NCI-H1694 treated with DMSO at 0.1 percent for 48 hours (cell line): ENCODE data around the gene MMRN1.

Experiments used
- DNase-seq: peaks from one replicate; lab custom pipeline; 2025; lab: John Stamatoyannopoulos, UW

MMRN1 gene

DNA sequence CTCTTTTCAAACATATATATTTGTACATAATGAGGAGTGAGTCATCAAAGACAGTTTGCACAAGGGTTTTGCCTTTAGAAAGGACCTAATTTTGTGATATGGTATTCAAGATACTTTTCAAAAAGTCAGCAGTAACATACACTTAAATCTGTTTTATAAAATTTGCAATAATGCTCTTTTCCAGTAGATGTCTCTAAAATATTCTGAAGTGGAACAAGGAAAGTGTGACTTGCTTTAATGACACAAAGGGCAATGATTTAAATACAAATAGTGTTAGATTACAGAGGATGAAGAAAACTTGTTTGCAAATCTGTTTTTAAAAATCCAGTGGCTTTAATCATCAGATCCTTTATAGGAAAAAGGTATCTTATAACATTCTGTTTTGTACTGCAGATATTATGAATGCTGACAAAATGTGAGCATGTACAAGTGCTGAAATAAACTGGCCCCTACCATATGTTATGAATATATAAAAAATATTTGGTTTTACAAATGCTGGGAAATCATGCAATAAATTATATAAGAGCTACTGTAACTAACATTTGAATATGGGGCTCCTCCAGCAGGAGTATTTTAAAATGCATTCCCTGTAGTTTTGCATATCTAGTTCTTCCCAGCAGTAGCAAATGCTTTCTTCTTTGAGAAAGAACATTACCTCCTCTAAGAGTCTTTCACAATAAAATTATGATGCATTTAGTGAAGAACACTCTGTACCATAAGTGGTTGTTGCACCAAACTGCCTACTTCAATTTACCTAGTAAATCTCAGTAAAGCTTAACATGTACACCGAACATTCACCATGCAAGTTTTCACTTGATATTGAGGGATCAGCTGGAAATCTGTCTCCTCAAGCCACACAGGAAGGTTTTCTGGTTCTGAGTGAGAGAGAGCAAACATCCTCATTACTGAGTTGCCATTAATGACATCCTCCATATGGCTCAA lies 20.2 kb downstream of the MMRN1 start:
- DNase-seq, result peak; percentile 64

DNA sequence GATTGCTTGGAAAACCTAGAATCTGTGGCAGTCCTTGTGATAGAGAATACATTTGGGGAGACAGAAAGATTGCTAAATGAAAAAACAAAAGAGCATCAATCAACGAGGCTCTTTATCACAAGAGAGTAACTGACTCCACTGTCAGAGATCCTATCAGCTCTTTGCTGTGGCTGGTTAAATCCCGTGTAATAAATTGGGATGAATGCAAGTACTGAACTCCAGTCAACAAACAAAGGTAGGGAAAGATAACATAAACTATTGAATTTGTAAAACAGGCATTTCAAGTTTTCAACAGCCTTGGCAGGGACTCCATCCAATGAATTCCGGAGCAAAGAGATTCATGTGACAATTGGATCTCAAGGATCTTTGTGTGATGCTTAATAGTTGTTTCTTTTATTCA lies 21.3 kb downstream of the MMRN1 start:
- no peak for DNase-seq

DNA sequence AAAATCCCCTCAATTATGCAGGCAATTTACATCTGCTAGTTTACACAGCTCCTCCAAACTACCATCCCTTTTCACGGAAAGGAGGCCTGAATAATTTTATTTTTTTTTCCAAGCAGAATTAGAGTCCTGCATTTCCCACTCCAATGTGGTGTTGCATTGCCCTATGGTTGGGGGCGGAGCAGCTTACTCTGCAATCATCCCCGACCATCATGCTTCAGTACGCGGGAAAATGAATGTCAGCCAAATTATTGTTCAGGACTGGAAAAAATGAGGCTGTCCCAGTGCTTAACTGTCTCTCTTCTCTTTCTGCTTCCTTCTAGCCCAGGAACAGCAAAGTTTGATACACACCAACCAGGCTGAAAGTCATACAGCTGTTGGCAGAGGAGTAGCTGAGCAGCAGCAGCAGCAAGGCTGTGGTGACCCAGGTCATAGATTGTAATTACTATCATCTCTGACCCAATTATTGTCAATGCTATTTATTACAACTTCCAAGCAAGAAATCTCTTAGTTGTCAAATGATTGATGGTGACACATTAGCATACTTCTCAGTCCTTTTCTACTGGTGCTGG lies 28.3 kb downstream of the MMRN1 start:
- DNase-seq, result no peak

DNA sequence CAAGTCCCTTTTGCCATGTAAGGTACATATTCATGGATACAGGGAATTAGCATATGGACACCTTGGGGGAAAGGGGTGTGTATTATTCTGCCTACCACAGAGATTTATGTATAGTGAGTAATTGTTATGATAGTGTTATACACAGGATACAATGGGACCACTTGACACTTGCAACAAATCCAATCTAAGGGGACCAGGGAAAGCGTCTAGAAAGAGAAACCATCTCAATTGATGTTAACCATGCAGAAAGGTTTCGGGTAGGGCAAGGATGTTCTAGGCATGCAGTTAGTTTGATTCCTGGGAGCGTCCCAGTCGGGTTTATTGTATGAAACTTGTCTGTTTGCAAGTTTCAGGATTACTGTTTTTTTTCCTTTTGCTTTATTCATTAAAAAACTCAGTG lies 34.2 kb downstream of the MMRN1 start:
- DNase-seq, result no peak

DNA sequence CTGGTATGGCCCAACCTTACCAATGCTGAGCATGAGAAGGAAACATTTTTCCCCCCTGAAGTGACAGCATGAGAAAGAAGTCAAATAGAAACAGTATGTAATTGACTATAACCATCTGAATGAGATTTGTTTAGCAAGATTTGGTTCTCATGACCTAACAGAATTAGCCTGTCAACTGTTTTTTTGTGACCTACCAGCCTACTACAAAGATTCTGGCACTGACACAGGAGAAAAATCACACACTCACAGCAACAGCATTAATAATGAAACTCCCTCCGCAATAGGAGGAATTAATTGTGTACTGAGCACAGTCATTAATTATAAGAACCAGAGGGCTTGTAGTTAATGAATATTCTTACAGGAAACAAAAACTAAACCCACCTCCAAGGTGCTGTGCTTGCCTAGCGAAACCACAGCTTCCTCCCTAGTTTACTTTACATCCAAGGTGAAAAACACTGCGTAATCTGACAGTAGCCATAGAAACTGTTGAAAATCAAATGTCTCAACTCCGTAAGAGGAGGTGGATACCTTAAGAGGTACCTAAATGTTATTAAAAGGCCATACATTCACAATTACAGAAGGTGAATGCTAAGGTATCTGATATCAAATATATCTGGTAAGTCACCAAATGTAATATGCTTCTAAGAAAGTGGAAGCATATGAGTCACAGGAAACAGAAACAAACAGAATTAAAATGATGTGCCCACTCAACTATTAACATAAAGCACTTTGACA lies 34.9 kb downstream of the MMRN1 start:
- DNase-seq, result no peak

DNA sequence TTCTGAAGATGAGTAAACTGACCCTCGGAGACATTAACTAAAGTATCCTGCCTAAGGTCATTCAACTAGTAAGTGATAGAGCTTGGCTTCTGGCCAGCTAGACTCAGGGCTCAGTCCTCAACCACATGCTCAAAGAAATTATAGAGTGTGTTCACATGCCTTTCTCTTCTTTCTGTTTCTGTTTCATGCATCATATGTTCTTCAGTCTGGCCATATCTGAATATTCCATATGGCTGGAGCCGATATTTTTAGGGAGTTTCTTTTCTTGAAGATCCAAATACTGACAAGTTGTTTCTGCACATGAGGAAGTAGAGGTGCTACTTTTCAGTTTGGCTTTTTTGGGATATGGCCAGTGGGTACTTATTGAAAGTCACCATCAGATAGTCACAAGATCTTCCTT lies 44.9 kb downstream of the MMRN1 start:
- DNase-seq, result peak; percentile 37

DNA sequence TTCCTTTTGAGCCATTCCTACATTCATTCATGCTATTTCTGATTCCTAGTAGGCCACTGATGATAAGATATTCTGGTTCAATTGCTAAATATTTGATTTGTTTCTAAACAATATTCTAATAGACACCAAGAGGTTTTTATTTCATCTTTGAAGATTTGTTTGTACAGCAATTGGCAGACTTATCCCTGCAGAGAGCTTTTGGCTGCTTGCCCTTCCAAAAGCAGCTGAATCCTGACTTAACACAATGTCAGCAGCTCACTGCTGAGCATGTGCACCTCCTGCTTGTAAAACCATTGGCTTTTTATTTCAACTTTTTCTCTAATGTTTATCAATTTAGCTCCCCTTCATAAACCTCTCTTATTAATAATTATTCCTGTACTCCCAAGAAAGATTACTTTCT lies 45.3 kb downstream of the MMRN1 start:
- peak; percentile 66 for DNase-seq

DNA sequence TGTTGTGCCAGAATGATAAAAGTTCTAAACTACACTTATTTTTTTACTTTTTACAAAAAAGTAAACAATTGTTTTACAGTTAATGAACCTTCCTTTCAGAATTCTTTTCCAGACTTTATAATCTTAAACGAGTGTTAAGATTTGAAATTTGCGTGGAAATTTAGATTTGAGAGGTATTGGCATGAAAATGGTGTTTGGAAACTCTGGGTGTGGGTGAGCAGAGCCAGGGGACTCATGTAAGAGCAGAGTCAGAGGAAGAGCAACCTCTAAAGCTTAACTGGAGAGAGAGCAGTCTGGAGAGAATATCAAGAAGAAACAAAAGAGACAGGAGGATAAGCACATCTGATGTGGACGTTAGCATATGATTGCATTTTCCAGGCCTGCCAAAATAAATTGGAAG lies 48.2 kb downstream of the MMRN1 start:
- no peak for DNase-seq

DNA sequence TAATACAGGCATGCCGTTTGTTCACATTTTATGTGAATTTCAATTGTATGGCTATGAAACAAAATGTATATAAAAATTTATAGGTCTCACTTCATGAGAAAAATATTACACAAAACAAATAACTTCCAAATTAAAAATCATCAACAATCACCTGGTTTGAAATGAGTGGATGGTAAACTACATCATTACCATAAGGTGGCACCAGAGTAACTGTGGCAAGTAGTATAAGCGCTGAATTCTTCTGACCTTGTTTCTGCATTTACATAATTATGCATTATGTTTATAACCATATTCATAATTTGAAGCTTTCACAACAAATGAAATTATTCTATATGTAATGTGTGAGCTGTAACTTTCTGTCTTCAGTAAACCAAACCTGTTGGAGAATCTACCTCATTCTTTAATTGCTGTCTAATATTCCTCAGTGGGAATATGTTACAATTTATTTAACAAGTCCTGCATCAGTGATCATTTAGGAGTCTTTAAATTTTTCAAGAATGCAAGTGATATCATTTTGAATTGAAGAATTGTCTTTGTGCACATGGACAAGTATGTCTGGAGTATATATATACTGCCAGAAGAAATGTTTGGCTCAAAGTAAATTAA lies 55.2 kb downstream of the MMRN1 start:
- peak; percentile 15 for DNase-seq

DNA sequence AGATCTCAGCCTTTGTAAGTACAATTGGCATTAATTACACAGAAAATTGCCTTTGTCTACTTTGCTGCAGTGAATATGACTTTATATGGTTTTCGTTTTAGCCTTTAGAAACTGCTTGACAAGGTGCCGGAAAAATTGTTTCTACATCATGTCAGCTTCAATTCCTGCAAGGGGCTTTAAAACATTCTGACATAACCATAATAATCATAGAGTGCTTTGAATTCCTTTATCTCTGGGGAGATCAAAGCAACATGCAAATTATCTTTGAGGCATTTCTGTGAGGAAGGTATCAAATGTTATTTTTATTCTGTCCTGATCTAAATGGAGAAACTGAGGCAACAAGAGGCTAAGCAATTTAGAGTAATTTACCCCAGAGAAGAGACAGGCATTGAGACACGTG lies 57.8 kb downstream of the MMRN1 start:
- DNase-seq, result no peak

DNA sequence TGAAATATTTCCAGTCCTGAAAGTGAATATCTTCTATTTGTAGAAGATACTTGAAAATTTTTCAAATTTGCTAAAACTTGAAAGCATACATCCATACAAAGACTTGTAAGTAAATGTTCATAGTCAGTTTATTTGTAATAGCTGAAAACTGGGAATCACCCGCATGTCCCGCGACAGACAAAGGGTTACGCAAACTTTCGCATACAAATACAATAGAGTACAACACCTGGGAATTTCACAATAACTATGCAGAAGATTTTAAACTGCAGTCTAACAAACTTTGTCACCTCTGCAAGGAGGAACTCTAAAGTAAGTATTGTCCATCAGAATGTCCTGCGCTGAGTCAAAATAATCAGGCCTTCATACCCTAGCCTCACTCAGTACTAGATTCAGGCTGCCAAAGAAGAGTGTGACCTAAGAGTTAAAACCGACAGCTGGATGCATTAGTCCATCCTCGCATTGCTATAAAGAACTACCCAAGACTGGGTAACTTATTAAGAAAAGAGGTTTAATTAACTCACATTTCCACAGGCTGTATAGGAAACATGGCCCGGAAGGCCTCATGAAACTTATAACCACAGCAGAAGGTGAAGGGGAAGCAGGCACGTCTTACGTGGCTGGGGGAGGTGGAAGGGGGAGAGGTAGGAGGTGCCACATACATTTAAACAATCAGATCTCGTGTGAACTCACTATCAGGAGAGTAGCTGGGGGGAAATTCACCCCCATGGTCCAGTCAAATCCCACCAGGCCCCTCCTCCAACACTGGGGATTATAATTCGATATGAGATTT lies 60.4 kb downstream of the MMRN1 start:
- DNase-seq, result no peak

DNA sequence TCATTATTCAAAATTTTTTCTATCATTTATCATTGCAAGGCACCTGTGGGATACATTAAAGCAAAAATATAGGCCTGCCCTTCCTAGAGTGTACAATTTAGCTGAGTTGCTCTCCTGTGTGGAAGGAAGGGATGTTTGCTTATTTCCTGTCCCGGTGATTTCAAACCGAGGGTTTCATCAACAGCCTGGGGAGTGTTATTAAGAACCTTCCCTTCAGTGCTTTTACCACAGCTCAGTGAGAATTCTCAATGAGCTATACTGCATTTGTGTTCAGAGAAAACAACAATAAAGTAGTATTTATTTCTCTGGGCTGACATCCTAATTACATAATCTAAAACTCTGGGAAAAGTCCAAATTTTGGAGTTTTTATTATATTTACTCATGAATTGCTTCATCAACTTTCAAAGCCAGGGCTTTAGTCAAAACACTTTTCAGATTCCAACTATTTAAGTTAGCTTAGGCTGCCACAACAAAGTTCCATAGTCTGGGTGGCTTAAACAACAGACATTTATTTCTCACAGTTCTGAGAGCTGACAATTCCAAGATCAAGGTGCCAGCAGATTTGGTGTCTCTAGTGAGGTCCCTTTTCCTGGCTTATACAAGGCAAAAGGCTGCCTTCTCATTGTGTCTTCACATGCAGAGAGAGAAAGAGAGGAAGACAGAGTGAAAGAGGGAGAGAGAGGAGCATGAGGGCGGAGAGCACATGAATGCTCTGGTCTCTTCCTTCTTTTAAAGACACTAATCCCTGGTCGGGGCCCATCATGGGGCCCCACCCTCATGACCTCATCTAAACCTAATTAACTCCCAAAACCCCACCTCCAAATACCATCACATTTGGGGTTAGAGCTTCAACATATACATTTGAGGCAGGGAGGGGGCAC lies 62.6 kb downstream of the MMRN1 start:
- no peak for DNase-seq

DNA sequence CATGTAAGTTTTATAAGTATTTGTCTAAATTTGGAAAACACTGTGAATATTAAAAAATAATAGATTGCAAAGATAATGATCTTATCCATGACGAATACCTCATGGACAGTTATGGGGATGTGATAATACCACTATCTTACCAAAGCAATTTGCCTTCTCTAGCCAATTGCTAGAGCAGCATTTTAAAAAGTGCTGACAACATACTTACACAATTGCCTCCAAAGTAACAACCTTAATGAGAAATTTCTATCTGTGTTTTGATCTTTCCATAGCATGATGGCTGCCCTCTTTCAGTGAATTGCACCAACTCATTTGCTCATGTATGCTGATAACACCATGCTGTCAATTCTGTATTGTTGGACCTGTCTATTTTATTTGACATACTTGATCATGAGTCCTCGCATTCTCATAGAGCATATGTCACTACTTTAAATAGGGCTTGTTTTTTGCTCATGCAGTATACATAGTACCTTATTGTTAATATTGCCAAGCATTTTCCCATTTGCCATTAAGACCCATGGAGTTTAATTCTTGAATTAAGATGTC lies 87.2 kb downstream of the MMRN1 start:
- no peak for DNase-seq

DNA sequence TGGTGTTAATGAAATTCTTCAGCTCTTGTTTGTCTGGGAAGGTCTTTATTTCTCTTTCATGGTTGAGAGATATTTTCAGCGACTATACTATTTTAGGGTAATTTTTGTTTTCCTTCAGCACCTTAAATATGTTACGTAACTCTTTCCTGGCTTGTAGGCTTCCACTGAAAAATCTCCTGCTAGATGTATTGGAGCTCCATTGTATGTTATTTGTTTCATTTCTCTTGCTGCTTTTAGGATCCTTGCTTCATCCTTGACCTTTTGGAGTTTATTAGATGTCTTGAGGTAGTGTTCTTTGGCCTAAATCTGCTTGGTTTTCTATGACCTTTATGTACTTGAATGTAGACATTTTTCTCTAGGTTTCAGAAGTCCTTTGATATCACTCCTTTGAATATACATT lies 93.6 kb downstream of the MMRN1 start:
- no peak for DNase-seq

DNA sequence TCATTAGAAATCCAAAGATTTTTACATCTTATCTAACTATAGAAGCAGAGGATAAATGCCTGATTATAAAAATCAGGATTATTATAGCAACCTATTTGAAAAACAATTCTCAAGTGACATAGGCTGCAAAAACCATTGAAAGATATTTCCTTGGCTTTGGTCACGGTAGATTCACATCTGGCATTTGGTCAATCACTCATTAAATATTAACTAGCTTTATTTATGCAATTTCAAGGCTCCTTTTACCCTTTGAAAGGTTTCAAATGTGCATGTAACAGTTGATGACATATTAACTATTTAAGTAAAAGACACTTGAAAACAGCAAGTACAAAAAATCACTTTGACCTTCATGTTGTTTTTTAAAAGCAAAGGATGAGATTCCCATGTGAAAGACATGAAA lies 98.1 kb downstream of the MMRN1 start:
- DNase-seq, result no peak

DNA sequence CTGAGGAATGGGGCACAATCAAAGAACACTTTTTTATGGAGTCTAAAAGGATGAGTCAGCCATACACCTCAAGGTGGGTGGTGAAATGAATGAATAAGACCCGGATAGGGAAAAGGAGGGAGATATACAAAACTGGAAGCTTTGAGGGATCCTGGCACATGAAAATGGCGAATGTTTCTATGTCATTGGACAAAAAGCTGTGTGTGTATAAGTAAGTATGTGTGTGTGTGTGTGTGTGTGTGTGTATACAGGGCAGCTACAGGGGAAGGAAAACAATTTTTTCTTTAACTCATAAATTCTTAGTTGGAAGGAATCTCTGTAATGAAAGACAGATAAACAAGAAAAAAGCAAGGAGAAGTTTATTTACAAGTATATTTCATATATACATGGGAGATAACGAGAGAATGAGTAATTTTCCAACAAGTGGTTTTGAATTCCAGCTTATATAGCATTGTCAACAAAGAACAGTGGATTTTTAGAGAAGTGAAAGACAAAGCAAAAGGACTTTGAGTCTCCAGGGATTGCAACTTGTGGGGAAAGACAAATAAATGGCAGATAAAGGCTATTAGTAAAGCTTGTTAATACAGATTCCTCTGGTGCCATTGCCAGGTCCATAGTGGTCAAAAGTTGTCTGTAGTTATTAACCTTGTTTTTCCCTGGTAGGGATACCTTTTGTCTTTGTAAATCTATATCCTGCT lies 99.7 kb downstream of the MMRN1 start:
- no peak for DNase-seq

DNA sequence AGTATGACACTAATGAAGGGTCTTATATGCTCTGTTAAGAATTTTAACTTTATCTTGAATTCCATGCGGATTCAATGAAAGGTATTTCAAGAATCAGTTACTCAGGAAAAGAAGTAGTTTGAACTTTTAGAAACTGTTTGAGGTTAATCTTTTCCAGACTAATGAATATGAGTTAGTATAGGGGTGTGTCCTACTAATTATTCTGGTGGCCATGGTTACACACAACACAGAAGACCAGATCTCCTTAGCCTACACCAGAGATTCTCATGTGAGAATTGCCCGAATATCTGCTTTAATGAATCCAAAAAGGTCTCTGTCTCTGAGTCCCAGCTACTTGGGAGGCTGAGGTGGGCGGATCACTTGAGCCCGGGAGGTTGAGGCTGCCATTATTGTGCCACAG lies 100.4 kb downstream of the MMRN1 start:
- no peak for DNase-seq

DNA sequence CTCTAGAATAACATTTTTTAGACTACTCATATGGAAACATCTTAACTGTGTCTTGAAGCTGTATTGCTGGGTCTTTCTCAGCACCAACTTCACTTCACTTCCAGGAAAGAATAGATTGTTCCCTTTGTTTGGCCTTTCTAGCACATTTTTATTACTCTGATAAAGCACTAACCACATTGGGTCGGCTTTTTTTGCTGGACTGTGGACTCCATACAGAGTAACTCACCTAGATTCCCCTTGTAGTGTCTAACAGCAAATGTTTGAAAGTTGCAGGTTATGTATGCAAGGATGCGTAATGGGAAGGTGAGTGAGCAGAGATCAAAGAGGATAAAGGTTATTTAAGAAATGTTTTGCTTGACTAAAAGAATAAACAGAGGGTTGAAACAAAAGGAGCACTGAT lies 101.2 kb downstream of the MMRN1 start:
- no peak for DNase-seq

DNA sequence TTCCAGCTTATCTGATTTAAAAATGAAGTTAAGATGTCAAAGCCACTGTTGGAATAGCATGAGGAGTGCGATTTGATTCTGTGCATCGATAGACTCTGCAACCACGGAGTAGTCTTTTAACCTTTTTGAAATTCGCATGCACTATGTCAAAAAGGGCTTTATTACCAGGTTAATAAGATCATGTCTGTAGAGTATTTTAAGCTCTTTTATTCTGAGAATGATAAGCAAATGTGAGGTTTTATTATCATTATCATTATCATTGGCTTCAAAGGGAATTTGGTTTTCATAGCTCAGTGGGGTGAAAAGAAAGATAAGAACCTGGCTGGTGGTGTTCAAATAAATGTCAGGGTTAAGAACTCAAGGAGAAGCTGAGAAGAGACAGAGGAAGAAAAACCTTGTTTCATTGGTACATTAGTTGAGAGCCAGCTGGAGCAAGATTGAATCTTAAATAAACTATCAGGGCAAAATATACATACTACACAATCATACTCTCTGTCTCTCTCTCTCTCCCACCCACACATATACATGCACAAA lies 102.6 kb downstream of the MMRN1 start:
- DNase-seq, result no peak
